DND-41 (cell line): ENCODE measurements around the gene SLC22A16.

ENCODE experiments used
- ATAC-seq: fragments of 200-7000 bp; cut with Tn5 transposase; 3 replicates; pipeline ENCODE4 v1.9.1; 2021; ENCODE audit warnings: low read depth; ENCODE audit not compliant: insufficient read depth
- DNase-seq: peaks from one replicate; pipeline ENCODE4 v3.0.0-alpha.2; 2020
- H2AFZ ChIP-seq: 2 replicates; pipeline ENCODE4 v1.6.0; 2012; ENCODE audit warnings: low read depth, low read length
- H3K27ac ChIP-seq: 2 replicates; pipeline ENCODE4 v1.5.1; 2012; ENCODE audit warnings: low read length, inconsistent platforms
- H3K27me3 ChIP-seq: fragments of 200-600 bp; sonication (generic); 2 replicates; pipeline ENCODE4 v1.6.0; 2012; ENCODE audit warnings: low read length, mild to moderate bottlenecking, inconsistent platforms; ENCODE audit not compliant: insufficient read depth, poor library complexity
- H3K36me3 ChIP-seq: 2 replicates; pipeline ENCODE4 v1.5.1; 2012; ENCODE audit warnings: low read length, inconsistent platforms; ENCODE audit not compliant: insufficient read depth
- H3K4me1 ChIP-seq: 2 replicates; pipeline ENCODE4 v1.5.1; 2012; ENCODE audit warnings: mild to moderate bottlenecking, low read length; ENCODE audit not compliant: insufficient read depth
- H3K4me2 ChIP-seq: 2 replicates; pipeline ENCODE4 v1.6.0; 2012; ENCODE audit warnings: mild to moderate bottlenecking, moderate library complexity, low read length, inconsistent platforms; ENCODE audit not compliant: insufficient read depth
- H3K4me3 ChIP-seq, 2 experiments: fragments of 200-600 bp in 1 of 2; shearing (Covaris generic) in 1 of 2; 2 replicates each; pipeline ENCODE4 v1.5.1; 2012 to 2016; ENCODE audit warnings: inconsistent platforms in 2 of 2, low read length in 2 of 2, mild to moderate bottlenecking in 2 of 2, low read depth in 1 of 2, moderate library complexity in 1 of 2
- H3K79me2 ChIP-seq: 2 replicates; pipeline ENCODE4 v1.6.0; 2012; ENCODE audit warnings: low read length, inconsistent platforms; ENCODE audit not compliant: insufficient read depth
- H3K9ac ChIP-seq: 2 replicates; pipeline ENCODE4 v1.6.0; 2012; ENCODE audit warnings: low read depth, mild to moderate bottlenecking, inconsistent platforms, low read length, moderate library complexity
- H3K9me3 ChIP-seq: 2 replicates; pipeline ENCODE4 v1.5.1; 2012; ENCODE audit warnings: low read length, moderate library complexity, mild to moderate bottlenecking, inconsistent platforms; ENCODE audit not compliant: insufficient read depth, severe bottlenecking
- H4K20me1 ChIP-seq: 2 replicates; pipeline ENCODE4 v1.6.0; 2012; ENCODE audit warnings: low read length; ENCODE audit not compliant: insufficient read depth
- EZH2 ChIP-seq: IDR thresholded peaks from 3 replicates; pipeline ENCODE4 v1.6.1; 2012; ENCODE audit warnings: borderline replicate concordance, low read depth, mild to moderate bottlenecking, moderate library complexity, low read length, inconsistent platforms; ENCODE audit not compliant: severe bottlenecking
- TF ChIP-seq, protein P1 (sequence below): IDR thresholded peaks from 2 replicates; pipeline ENCODE4 v1.5.1; 2012; ENCODE audit warnings: borderline replicate concordance, low read length, moderate library complexity, mild to moderate bottlenecking; ENCODE audit not compliant: poor library complexity, severe bottlenecking; ENCODE audit errors: extremely low read depth

The SLC22A16 gene

DNA sequence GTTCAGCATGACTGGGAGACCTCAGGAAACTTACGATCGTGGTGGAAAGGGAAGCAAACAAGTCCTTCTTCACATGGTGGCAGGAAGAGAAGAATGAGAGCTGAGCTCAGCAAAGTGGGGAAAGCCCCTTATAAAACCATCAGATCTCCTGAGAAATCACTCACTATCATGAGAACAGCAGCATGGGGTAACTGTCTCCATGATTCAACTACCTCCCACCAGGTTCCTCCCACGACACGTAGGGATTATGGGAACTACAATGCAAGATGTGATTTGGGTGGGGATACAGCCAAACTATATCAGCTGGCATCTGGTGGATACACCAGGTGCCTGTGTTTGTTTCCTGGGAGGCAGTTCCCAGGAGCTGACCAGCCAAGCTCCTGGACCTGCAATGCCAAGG is 65.9 kb downstream of the SLC22A16 start:
- H3K9me3 ChIP-seq, result no peaks in the 10 kb centered on the region
- no peak for ATAC-seq
- H3K4me3 ChIP-seq, result no peak overlapping the region
- no peak overlapping the region for H2AFZ ChIP-seq
- H3K27ac ChIP-seq, result no peak overlapping the region
- H3K4me2 ChIP-seq, result no peak overlapping the region
- no peak for TF ChIP-seq EZH2
- TF ChIP-seq, protein P1, sequence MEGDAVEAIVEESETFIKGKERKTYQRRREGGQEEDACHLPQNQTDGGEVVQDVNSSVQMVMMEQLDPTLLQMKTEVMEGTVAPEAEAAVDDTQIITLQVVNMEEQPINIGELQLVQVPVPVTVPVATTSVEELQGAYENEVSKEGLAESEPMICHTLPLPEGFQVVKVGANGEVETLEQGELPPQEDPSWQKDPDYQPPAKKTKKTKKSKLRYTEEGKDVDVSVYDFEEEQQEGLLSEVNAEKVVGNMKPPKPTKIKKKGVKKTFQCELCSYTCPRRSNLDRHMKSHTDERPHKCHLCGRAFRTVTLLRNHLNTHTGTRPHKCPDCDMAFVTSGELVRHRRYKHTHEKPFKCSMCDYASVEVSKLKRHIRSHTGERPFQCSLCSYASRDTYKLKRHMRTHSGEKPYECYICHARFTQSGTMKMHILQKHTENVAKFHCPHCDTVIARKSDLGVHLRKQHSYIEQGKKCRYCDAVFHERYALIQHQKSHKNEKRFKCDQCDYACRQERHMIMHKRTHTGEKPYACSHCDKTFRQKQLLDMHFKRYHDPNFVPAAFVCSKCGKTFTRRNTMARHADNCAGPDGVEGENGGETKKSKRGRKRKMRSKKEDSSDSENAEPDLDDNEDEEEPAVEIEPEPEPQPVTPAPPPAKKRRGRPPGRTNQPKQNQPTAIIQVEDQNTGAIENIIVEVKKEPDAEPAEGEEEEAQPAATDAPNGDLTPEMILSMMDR, result no peak
- no peaks in the 10 kb centered on the region for H4K20me1 ChIP-seq
- H3K9ac ChIP-seq, result no peak overlapping the region
- no peaks in the 10 kb centered on the region for H3K27me3 ChIP-seq
- H3K36me3 ChIP-seq, result no peaks in the 10 kb centered on the region
- peaks cover under 1% of the 10 kb centered on the region; the same call in 1 of the 2 replicates for H3K4me1 ChIP-seq
- H3K79me2 ChIP-seq, result no peaks in the 10 kb centered on the region
- no peak for DNase-seq

DNA sequence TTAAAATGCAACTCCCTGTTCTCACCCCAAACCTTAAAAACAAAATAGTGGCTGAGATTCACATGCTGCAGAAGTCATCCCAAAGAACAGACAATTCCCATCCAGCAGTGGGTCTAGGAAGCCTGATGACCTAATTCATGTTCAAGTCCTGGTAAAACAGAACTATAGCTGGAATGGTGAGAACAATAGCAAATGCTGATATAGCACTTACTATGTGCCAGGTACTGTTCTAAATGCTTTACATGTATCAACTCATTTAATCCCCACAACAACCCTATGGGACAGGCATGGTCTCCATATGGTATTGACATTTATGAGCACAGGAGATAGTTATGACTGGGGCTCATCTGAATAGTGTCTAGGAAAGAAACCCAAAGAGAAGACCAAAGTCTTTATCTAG is 66.6 kb downstream of the SLC22A16 start:
- no peak for TF ChIP-seq EZH2
- TF ChIP-seq, protein P1, result no peak
- ATAC-seq (no peak), DNase-seq (no peak)
- no peak overlapping the region for H3K4me2 ChIP-seq
- no peak overlapping the region for H3K4me3 ChIP-seq
- no peak overlapping the region for H3K27ac ChIP-seq
- H2AFZ ChIP-seq, result no peak overlapping the region
- H3K27me3 ChIP-seq, result no peaks in the 10 kb centered on the region
- no peaks in the 10 kb centered on the region for H3K9me3 ChIP-seq
- H3K79me2 ChIP-seq, result no peaks in the 10 kb centered on the region
- H3K36me3 ChIP-seq, result no peaks in the 10 kb centered on the region
- H3K4me1 ChIP-seq, result no peaks in the 10 kb centered on the region
- no peak overlapping the region for H3K9ac ChIP-seq
- no peaks in the 10 kb centered on the region for H4K20me1 ChIP-seq

DNA sequence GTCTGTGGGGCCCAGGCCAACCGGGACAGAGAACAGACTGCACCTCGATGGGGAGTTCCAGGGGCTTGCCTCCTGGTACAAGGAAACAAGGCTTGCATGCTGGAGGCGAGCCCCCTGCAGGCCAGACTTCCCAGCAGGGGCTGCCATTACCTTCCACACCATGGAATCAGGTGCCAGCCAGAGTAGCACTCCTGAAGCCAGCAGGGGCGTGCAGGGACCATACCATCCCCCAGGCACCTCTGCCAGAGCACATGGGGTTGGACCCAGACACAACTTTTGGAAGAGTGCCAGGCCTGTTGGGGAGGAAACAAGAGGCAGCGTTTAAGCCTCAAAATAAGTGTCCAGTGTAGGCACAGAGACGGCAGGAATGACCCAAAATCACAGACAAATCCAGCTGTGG is 67.5 kb downstream of the SLC22A16 start:
- Histone ChIP-seq H3K4me1 (no peaks in the 10 kb centered on the region), H4K20me1 (no peaks in the 10 kb centered on the region), H3K79me2 (no peaks in the 10 kb centered on the region), H3K27me3 (no peaks in the 10 kb centered on the region), H3K4me2 (no peak overlapping the region), H2AFZ (no peak overlapping the region), H3K9ac (no peak overlapping the region), H3K9me3 (no peaks in the 10 kb centered on the region), H3K36me3 (no peaks in the 10 kb centered on the region), H3K27ac (no peak overlapping the region), H3K4me3 (no peak overlapping the region)
- TF ChIP-seq EZH2, result no peak
- TF ChIP-seq, protein P1, result no peak
- no peak for ATAC-seq
- no peak for DNase-seq

DNA sequence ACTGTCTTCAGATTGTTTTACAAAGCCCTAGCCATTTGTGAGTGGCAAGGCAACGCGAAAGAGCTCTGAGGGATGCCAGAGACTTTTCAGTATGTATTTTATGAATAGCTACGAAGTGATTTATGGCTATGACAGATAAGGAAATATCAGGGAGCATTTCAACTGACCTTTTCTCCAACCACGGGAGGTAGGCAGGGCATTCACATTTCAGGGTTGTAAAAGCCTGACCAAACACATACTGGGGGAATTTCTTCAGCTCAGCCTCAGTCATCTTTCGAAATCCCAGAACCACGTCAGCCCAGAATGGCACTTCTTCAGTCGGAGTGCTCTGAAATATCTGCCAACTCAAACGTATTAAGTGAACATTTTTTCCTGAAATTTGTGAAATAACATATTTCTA is 71.8 kb downstream of the SLC22A16 start:
- H3K4me2 ChIP-seq, result no peak overlapping the region
- no peak overlapping the region for H3K9ac ChIP-seq
- no peaks in the 10 kb centered on the region for H3K36me3 ChIP-seq
- ATAC-seq, result no peak
- no peaks in the 10 kb centered on the region for H3K9me3 ChIP-seq
- H3K27me3 ChIP-seq, result no peaks in the 10 kb centered on the region
- no peak overlapping the region for H2AFZ ChIP-seq
- no peaks in the 10 kb centered on the region for H4K20me1 ChIP-seq
- TF ChIP-seq, protein P1, result no peak
- DNase-seq, result no peak
- H3K4me3 ChIP-seq, result no peak overlapping the region
- H3K79me2 ChIP-seq, result no peaks in the 10 kb centered on the region
- H3K4me1 ChIP-seq, result no peaks in the 10 kb centered on the region
- no peak overlapping the region for H3K27ac ChIP-seq
